A549 (cell line): ENCODE data around the gene NEDD9. TPM values are rescaled to one million over a fixed set of nuclear protein-coding genes. Genes with fewer than 3 reads are reported as not detected.
A peak's percentile ranks its signal among the peaks of the same experiment; 100 is the strongest.

ENCODE experiments used
- ATAC-seq, 2 experiments: fragments of 200-7000 bp in 1 of 2; fragments of >200 bp in 1 of 2; cut with Nextera tagmentation in 1 of 2; cut with Tn5 transposase in 1 of 2; 3 replicates each; pipeline versions ENCODE4 v1.8.0 to v1.9.1; 2018 to 2020; ENCODE audit warnings: mild to moderate bottlenecking in 1 of 2, moderate library complexity in 1 of 2
- CTCF ChIA-PET: fragments of 300-600 bp; sonication (Branson Sonifier 250); formaldehyde crosslinking; extraction: SDS; loops from one replicate; lab custom pipeline; 2021; ENCODE audit warnings: antibody characterized with exemption, inconsistent platforms; lab: Yijun Ruan, JAX
- POLR2A ChIA-PET: fragments of 350-600 bp; formaldehyde crosslinking; extraction: SDS; loops from one replicate; lab custom pipeline; 2021; ENCODE audit warnings: antibody characterized with exemption, inconsistent platforms; lab: Yijun Ruan, JAX
- DNase-seq, 2 experiments: peaks; one replicate each; pipeline versions ENCODE4 v3.0.0 to v3.0.0-alpha.2; 2011 to 2016; ENCODE audit warnings: low read depth in 1 of 2, low spot score in 1 of 2
- FAIRE-seq: peaks from 2 replicates; lab custom pipeline; 2011; peaks lifted over from hg19 to GRCh38; lab: Jason Lieb, UNC
- H3K27ac ChIP-seq, 2 experiments: fragments of >200 bp; sonication (Bioruptor Twin); formaldehyde crosslinking; 3 replicates each; pipeline ENCODE4 v1.5.1; 2016 to 2017
- H3K4me1 ChIP-seq: fragments of >200 bp; sonication (Bioruptor Twin); formaldehyde crosslinking; 3 replicates; pipeline ENCODE4 v1.6.1; 2016
- H3K4me2 ChIP-seq: fragments of >200 bp; sonication (Bioruptor Twin); formaldehyde crosslinking; 3 replicates; pipeline ENCODE4 v1.6.1; 2016
- H3K4me3 ChIP-seq: fragments of >200 bp; sonication (Bioruptor Twin); formaldehyde crosslinking; 3 replicates; pipeline ENCODE4 v1.5.1; 2016
- H3K9me3 ChIP-seq: fragments of >200 bp; sonication (Bioruptor Twin); formaldehyde crosslinking; 3 replicates; pipeline ENCODE4 v1.6.1; 2016
- ATOH8 ChIP-seq: fragments of 250-450 bp; sonication (Bioruptor Pico); IDR thresholded peaks from 2 replicates; pipeline ENCODE4 v1.5.0; 2020; ENCODE audit warnings: low read depth, mild to moderate bottlenecking, moderate library complexity
- BCL3 ChIP-seq: fragments of >200 bp; sonication (Bioruptor Twin); formaldehyde crosslinking; IDR thresholded peaks from 3 replicates; pipeline ENCODE4 v1.6.1; 2016
- EP300 ChIP-seq, 2 experiments: fragments of >200 bp; sonication (Bioruptor Twin); formaldehyde crosslinking; IDR thresholded peaks; 2 replicates in 1 of 2; 3 replicates in 1 of 2; pipeline ENCODE4 v1.6.1; 2016 to 2017
- ESRRA ChIP-seq: fragments of 150-350 bp; IDR thresholded peaks from 2 replicates; pipeline ENCODE4 v1.6.1; 2014; ENCODE audit warnings: mild to moderate bottlenecking, low read length, borderline replicate concordance
- FOXS1 ChIP-seq: fragments of 250-450 bp; sonication (Bioruptor Pico); IDR thresholded peaks from 2 replicates; pipeline ENCODE4 v1.5.0; 2020; ENCODE audit warnings: mild to moderate bottlenecking, moderate library complexity
- GATA3 ChIP-seq: IDR thresholded peaks from 2 replicates; pipeline ENCODE4 v1.6.1; 2012; ENCODE audit warnings: borderline replicate concordance
- HDAC2 ChIP-seq: fragments of 200-600 bp; sonication (generic); IDR thresholded peaks from 2 replicates; pipeline ENCODE4 v1.6.1; 2016
- HEYL ChIP-seq: fragments of 250-450 bp; sonication (Bioruptor Pico); IDR thresholded peaks from 2 replicates; pipeline ENCODE4 v1.8.0; 2021; ENCODE audit warnings: mild to moderate bottlenecking, moderate library complexity
- HOXA7 ChIP-seq: fragments of 250-450 bp; sonication (Bioruptor Pico); IDR thresholded peaks from 2 replicates; pipeline ENCODE4 v1.5.0; 2020; ENCODE audit warnings: mild to moderate bottlenecking, moderate library complexity
- HOXB13 ChIP-seq: fragments of 250-450 bp; sonication (Bioruptor Pico); IDR thresholded peaks from 2 replicates; pipeline ENCODE4 v1.5.0; 2020; ENCODE audit warnings: low read depth, mild to moderate bottlenecking, moderate library complexity
- JUN ChIP-seq, 2 experiments: fragments of >200 bp; sonication (Bioruptor Twin); formaldehyde crosslinking; IDR thresholded peaks; 2 replicates in 1 of 2; 3 replicates in 1 of 2; pipeline ENCODE4 v1.6.1; 2016 to 2017
- JUNB ChIP-seq: fragments of >200 bp; sonication (Bioruptor Twin); formaldehyde crosslinking; IDR thresholded peaks from 2 replicates; pipeline ENCODE4 v1.6.1; 2016
- KDM5A ChIP-seq: fragments of 200-600 bp; sonication (generic); IDR thresholded peaks from 2 replicates; pipeline ENCODE4 v1.6.1; 2016; ENCODE audit warnings: antibody characterized with exemption, mild to moderate bottlenecking
- MAFK ChIP-seq: fragments of 450-650 bp; IDR thresholded peaks from 2 replicates; pipeline ENCODE4 v1.6.1; 2014; ENCODE audit not compliant: partially characterized antibody
- NFE2L2 ChIP-seq: fragments of 150-350 bp; conservative IDR thresholded peaks from 2 replicates; pipeline ENCODE4 v1.6.1; 2014; ENCODE audit warnings: low read length
- PHF8 ChIP-seq: fragments of 200-600 bp; sonication (generic); IDR thresholded peaks from 2 replicates; pipeline ENCODE4 v1.6.1; 2016; ENCODE audit warnings: low read depth, mild to moderate bottlenecking, antibody characterized with exemption, moderate library complexity, borderline replicate concordance
- RCOR1 ChIP-seq: fragments of 150-350 bp; IDR thresholded peaks from 2 replicates; pipeline ENCODE4 v1.6.1; 2014; ENCODE audit warnings: antibody characterized with exemption, low read length, low read depth
- REST ChIP-seq: fragments of 200-600 bp; sonication (generic); IDR thresholded peaks from 2 replicates; pipeline ENCODE4 v1.6.1; 2016; ENCODE audit warnings: antibody characterized with exemption, mild to moderate bottlenecking, moderate library complexity
- RFX5 ChIP-seq: fragments of 450-650 bp; IDR thresholded peaks from 2 replicates; pipeline ENCODE4 v1.7.1; 2014; ENCODE audit warnings: antibody characterized with exemption, mild to moderate bottlenecking, moderate library complexity
- SMC3 ChIP-seq: fragments of >200 bp; sonication (Bioruptor Twin); formaldehyde crosslinking; IDR thresholded peaks from 3 replicates; pipeline ENCODE4 v1.6.1; 2018; ENCODE audit warnings: inconsistent platforms
- SREBF2 ChIP-seq: fragments of 450-650 bp; IDR thresholded peaks from 2 replicates; pipeline ENCODE4 v1.6.1; 2014; ENCODE audit warnings: mild to moderate bottlenecking, moderate library complexity
- TP53 ChIP-seq: fragments of 250-450 bp; sonication (Bioruptor Pico); IDR thresholded peaks from 2 replicates; pipeline ENCODE4 v1.5.0; 2021; ENCODE audit warnings: mild to moderate bottlenecking, moderate library complexity
- ZFP36 ChIP-seq: fragments of 450-650 bp; IDR thresholded peaks from 2 replicates; pipeline ENCODE4 v1.6.1; 2014; ENCODE audit warnings: borderline replicate concordance; ENCODE audit not compliant: partially characterized antibody
- ZNF302 ChIP-seq: fragments of 250-450 bp; sonication (Bioruptor Pico); IDR thresholded peaks from 2 replicates; pipeline ENCODE4 v1.9.0; 2021; ENCODE audit warnings: inconsistent platforms, mild to moderate bottlenecking, moderate library complexity
- WGBS: methylation state at CpG from one replicate; pipeline ENCODE4 v1.1.6; 2017; ENCODE audit errors: missing lambda C conversion rate; 5-methylcytosine and 5-hydroxymethylcytosine counted together
- polyA plus RNA-seq, 4 experiments: library from polyadenylated mRNA; depleted of rRNA in 3 of 4; stranded (reverse); fragments of >200 nt; fragmentation: RNase III in 1 of 4; extraction: RNeasy Plus Mini Kit Qiagen cat#74134 plus additional on column Dnase treatment in 1 of 4; gene quantifications; 2 replicates in 3 of 4; 3 replicates in 1 of 4; pipeline ENCODE4 v1.2.3, GENCODE V29; 2011 to 2017
- TF ChIP-seq, protein P1 (sequence below): fragments of 450-650 bp; IDR thresholded peaks from 2 replicates; pipeline ENCODE4 v1.6.1; 2014; ENCODE audit warnings: antibody characterized with exemption
- TF ChIP-seq, protein P2 (sequence below): fragments of 250-450 bp; sonication (Bioruptor Pico); IDR thresholded peaks from 2 replicates; pipeline ENCODE4 v1.5.0; 2021; ENCODE audit warnings: mild to moderate bottlenecking, moderate library complexity, borderline replicate concordance
- TF ChIP-seq, protein P3 (sequence below): fragments of 150-350 bp; IDR thresholded peaks from 2 replicates; pipeline ENCODE4 v1.6.1; 2014; ENCODE audit warnings: low read depth, mild to moderate bottlenecking, low read length

The NEDD9 gene
- polyA plus RNA-seq, 2 of the 4 experiments (the other 2 are of a cell fraction), result 46.7 to 79.6 TPM

DNA sequence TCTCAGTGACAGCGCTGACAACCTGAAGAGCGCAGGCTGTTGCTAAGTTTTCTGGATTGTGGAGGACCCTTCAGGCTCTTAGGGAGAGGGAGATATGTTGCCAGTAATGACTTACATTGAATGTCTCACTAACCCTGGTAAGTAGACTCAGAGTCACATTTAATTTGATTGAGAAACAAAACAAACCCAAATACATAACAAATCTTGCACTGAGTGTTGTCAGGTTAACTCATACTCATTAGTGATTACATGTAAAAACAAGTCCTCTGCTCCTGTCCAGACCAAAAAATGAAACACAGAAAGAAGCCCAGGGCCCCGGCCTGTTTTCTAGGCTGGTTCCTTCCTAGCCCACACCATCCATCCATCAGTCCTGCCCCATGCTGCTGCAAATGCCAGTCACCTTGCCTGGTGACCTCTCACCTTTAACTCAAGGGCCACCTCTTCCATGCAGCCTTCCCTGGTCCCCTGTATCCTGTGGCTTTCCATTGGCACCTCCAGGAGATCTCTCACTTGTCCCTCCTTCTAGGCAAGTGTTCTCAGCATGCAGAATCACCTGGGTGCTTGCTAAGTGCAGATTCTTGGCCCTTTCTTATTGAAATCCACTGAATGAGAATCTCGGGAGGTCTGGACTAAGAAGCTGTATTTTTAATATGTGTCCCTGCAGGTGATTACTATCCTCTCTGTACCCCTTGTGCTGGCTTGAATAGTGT lies 86.2 kb downstream of the NEDD9 start:
- DNase-seq (no peak), FAIRE-seq (no peak), ATAC-seq (no peak)
- 95% methylated on average over 2 of the region's 4 CpGs for WGBS
- H3K4me1 ChIP-seq, result peaks cover 20% of the 10 kb centered on the region
- H3K9me3 ChIP-seq, result peaks cover 3% of the 10 kb centered on the region; the same call in 1 of the 3 replicates
- POLR2A ChIA-PET, result no interaction called here
- CTCF ChIA-PET, result interaction anchor here (1.1 to 3.2 kb wide), 2 partner anchors 168 to 350 kb away, joined by 3 to 53 read pairs; no protein-coding TSS in a partner anchor
- H3K4me2 ChIP-seq, result no peak overlapping the region
- peak overlapping the region; percentile 89 to 94; a peak in 5 of 6 replicates for H3K27ac ChIP-seq
- no peak overlapping the region for H3K4me3 ChIP-seq
- TF ChIP-seq HEYL (CRISPR knock-in tag) (no peak), TP53 (CRISPR knock-in tag) (no peak)

- peak; percentile 73 to 88 for DNase-seq
- Histone ChIP-seq H3K9me3 (peaks cover 3% of the 10 kb centered on the region; the same call in 1 of the 3 replicates), H3K4me1 (peaks cover 29% of the 10 kb centered on the region), H3K27ac (peak overlapping the region; percentile 89 to 94), H3K4me3 (no peak overlapping the region), H3K4me2 (peak overlapping the region; percentile 61)
- ChIA-PET POLR2A (no interaction called here), CTCF (interaction anchor here (0.6 to 3.2 kb wide), 19 partner anchors 10 to 431 kb away, joined by 3 to 53 read pairs (median 5); no protein-coding TSS in a partner anchor)
- WGBS, result 17% methylated on average over 6 of the region's 6 CpGs
- FAIRE-seq, result no peak
- peak; percentile 89 to 93 for ATAC-seq
- TF ChIP-seq HOXA7 (CRISPR knock-in tag) (no peak), REST (no peak), GATA3 (no peak), HEYL (CRISPR knock-in tag) (no peak), SMC3 (peak; percentile 93), MAFK (no peak), TP53 (CRISPR knock-in tag) (no peak), JUNB (no peak), RFX5 (no peak), ZNF302 (CRISPR knock-in tag) (no peak), ZFP36 (no peak), PHF8 (no peak), NFE2L2 (no peak), HDAC2 (no peak), EP300 (IDR thresholded peaks at IDR 0.05) (no peak), HOXB13 (peak; percentile 36; the same call in 1 of the 2 replicates), ESRRA (no peak), JUN (IDR thresholded peaks at IDR 0.05) (no peak), KDM5A (no peak), SREBF2 (no peak), ATOH8 (CRISPR knock-in tag) (no peak), FOXS1 (CRISPR knock-in tag) (no peak), RCOR1 (no peak), BCL3 (no peak)
- TF ChIP-seq, protein P1, sequence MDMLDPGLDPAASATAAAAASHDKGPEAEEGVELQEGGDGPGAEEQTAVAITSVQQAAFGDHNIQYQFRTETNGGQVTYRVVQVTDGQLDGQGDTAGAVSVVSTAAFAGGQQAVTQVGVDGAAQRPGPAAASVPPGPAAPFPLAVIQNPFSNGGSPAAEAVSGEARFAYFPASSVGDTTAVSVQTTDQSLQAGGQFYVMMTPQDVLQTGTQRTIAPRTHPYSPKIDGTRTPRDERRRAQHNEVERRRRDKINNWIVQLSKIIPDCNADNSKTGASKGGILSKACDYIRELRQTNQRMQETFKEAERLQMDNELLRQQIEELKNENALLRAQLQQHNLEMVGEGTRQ, result no peak
- TF ChIP-seq, protein P2, sequence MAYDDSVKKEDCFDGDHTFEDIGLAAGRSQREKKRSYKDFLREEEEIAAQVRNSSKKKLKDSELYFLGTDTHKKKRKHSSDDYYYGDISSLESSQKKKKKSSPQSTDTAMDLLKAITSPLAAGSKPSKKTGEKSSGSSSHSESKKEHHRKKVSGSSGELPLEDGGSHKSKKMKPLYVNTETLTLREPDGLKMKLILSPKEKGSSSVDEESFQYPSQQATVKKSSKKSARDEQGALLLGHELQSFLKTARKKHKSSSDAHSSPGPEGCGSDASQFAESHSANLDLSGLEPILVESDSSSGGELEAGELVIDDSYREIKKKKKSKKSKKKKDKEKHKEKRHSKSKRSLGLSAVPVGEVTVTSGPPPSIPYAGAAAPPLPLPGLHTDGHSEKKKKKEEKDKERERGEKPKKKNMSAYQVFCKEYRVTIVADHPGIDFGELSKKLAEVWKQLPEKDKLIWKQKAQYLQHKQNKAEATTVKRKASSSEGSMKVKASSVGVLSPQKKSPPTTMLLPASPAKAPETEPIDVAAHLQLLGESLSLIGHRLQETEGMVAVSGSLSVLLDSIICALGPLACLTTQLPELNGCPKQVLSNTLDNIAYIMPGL (CRISPR knock-in tag), result no peak
- TF ChIP-seq, protein P3, sequence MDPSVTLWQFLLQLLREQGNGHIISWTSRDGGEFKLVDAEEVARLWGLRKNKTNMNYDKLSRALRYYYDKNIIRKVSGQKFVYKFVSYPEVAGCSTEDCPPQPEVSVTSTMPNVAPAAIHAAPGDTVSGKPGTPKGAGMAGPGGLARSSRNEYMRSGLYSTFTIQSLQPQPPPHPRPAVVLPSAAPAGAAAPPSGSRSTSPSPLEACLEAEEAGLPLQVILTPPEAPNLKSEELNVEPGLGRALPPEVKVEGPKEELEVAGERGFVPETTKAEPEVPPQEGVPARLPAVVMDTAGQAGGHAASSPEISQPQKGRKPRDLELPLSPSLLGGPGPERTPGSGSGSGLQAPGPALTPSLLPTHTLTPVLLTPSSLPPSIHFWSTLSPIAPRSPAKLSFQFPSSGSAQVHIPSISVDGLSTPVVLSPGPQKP, result no peak
Measured at GRCh38 chr6:11144393-11144851, 88.0 kb downstream of the NEDD9 start.
